Measurements from ENCODE around the gene FNDC10.
"Not testable (repeated sequence)": the region's sequence is repeated elsewhere in the genome, so short reads cannot be mapped to it uniquely, and the experiment has no call there.

Gene FNDC10

DNA sequence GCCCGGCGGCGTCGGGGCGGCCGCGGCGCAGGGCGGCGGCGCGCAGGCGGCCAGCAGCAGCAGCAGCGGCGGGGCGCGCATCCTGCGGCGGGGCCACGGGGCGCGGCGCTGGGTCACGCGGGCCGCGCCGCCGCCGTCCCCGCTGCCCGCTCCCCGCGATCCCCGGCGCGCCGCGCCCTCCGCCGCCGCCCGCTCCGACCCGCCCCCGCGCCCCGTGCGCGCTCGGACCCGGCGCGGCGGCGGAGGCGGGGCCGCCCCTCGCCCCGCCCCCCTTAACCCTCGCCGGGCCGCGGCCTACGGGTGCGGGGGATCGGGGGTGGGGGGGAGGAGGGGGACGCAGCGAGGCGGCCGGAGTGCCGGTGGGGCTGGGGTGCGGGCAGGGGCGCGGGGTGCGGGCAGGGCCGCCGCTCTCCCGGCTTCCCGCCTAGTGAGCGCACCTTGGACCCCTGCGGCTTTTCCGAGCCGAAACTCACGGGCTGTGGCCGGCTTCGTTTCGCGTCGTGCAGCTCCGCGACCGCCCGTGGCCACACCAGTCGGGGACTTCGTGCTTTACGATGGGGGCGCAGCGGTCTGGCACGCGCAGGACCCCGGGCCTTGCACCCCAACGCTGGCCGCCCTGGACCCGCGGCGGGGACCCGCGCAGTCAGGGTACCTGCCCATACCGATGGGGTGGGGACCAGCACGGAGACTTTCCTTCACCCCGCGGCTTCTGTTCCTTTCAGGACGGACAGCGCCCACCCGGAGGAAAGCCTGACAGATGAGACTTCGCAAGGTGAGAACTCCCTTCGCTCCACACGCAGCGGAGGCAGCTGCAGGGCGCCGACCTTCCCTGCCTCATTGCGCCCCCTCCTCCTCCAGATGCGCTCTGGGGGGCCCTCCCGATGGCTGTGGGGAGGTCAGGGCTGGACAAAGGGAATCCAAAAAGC is at the start of gene FNDC10:
FNDC10 (minus strand) TSS at position 201 of the 926 bp plus-strand sequence; CDS start at position 81, 120 bp downstream.
- peak; percentile 38 for DNase-seq

DNA sequence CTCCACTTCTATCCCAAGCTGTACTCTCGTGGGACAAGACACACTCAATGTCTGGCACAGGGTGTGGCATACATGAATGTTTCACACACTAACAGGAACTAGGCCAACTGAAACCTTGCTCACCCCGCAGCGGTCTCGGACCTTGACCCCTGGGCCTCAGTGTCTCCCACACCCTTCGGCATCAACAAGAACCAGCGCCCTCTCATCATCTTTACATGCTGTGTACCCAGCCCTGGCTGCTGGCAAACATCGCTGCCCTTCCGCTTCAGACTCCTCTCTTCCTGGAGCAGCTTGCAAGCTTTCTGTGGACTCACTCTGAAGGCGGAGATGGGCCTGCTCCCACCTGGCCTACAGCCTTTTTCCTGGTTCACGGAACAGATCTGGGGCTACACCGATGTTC is 48.3 kb upstream of the FNDC10 start:
- not testable (repeated sequence) for DNase-seq

DNA sequence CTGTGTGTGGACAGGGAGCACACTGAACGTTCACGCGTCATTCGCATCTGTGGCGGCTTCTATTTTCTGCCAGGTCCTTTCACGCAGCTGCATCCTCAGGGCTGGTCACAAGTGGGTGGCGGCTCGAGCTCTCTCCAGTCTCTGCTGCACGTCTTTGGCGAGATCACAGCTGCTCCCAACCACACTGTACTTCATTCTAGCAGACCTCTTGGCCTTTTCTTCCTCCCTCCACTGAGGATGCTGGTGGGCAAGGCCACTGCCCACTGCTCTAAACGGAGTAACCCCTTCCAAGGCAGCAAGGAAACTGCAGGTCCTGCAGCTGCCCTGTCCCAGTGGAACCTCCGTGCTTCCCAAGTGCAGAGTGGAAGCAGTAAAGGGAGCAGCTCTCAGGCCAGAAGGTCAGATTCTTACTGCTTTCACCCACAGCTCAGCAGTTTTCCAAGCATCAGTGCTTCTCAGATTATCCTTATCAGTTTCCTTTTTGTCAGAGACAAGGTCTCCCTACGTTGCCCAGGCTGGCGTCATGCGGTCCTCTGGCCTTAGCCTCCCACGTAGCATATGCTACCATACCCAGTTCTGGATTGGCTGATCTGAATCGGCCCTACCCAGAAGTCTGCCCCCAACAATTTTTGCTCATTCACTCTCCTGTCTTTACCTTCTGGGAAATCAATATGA is 47.8 kb upstream of the FNDC10 start:
- DNase-seq, result not testable (repeated sequence)

DNA sequence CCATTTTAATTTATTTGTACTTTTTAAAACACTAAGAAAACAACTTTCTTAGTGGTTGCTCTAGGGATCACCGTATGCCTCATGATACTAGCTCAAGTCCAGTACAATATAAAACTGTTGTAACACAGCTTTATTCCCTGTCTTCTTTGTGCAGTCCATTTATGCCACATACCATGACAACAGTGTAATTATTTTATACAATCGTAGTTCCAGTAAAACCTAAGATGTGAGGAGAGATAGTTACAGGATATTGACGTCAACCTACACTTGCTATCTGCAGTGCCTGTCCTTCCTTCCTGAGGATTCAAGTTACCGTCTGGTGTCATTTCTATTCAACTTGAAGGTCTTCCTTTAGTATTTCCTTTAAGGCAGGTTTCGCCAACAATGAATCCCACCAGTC is 46.4 kb upstream of the FNDC10 start:
- DNase-seq, result not testable (repeated sequence)

DNA sequence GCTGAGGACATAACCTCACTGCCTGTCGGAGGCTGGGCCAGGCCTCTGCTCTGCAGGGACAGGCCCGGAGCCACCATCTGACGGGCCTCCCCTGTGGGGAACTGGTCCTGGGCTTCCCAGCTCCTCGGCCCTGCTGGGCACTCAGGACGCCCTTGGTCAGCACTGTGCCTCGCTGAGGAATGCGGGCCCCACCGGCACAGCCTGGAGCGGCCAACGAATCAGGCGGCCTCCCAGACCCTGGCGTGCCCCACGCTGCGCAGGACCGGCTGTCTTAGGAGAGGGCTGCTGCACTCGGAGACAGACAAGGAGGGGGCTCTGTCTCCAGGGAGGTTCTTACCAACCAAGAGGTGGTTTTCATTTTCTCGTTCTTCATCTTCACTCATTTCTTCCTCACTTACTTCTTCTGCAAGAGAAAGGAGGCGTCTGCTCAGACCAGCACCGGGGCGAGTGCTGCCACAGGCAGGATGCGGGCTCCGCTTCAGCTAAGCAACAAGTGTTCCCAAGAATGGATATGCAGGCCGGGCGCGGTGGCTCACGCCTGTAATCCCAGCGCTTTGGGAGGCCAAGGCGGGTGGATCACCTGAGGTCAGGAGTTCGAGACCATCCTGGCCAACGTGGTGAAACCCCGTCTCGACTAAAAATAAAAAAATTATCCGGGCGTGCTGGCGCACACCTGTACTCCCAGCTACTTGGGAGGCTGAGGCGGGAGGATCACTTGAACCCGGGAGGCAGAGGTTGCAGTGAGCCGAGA is 41.0 kb upstream of the FNDC10 start:
- DNase-seq, result not testable (repeated sequence)

DNA sequence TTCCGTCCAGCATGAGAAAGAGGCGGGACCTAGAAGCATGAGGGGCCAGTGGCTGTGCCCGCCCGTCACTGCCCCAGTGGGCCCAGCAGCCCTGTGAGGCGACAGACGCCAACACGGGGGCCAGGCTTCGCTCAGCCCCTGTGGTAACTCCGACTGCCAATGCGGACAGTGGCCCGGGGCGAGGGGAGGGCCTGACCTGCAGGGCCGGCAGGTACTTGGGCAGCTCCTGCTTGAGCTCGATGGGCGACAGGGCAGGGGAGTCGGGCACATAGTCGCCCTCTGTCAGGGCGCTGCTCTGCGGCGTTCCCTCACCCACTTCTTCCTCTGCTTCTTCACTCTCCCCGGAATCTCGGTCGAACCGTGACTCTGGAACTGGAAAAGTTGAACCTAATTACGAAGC is 40.1 kb upstream of the FNDC10 start:
- not testable (repeated sequence) for DNase-seq

DNA sequence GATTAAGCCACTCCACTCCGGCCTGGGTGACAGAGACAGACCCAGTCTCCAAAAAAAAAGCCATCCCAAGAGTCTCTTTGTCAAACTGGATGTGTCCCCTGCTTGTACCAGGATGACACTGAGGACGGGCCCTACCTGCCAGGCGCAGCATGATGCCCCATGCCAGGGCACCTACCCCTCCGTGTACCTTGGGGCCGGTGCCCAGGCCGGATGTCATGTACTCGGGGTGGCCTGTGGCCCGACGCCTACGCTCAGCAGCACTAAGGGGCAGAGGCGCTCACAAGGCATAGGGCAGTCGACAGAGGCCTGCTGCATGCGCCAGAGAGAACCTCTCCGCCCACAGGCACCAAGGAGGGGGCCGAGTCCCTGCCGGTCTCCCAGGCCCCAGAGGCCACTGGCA is 39.4 kb upstream of the FNDC10 start:
- DNase-seq, result not testable (repeated sequence)

DNA sequence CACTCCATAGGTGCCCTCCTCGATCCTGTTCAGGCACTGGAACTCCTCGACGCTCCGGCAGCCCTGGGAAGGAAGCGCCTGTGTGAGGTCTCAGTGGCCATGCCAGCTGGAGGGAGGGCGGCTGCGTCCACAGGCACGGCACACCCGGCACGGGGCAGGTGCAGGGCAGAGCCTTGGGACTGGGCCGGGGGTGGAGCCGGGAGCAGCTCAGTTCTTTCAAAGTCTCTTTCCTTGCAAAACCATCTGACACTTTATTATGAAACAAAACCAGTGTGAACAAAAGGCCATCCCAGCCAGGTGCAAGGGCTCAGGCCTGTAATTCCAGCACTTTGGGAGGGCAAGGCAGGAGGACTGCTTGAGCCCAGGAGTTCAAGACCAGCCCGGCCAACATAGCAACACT is 38.6 kb upstream of the FNDC10 start:
- DNase-seq, result not testable (repeated sequence)

DNA sequence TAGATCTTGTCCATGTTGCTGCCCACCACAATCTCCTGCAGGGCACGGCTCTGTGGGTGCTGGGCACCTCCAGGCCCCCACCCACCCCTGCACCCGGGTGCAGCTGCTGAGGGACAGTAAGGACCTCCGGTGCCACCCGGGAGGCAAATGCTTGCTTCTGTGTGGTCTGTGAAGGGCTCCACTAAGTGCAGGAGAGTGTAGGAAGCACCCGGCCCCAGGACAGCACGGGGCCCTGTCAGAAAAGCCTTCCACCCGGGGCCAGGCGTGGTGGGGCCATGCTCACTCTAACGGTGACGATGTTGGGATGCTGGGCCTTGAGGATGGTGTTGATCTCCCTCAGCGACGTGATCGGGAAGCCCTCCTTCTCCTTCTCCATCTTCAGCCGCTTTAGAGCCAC is 37.5 kb upstream of the FNDC10 start:
- DNase-seq, result not testable (repeated sequence)

DNA sequence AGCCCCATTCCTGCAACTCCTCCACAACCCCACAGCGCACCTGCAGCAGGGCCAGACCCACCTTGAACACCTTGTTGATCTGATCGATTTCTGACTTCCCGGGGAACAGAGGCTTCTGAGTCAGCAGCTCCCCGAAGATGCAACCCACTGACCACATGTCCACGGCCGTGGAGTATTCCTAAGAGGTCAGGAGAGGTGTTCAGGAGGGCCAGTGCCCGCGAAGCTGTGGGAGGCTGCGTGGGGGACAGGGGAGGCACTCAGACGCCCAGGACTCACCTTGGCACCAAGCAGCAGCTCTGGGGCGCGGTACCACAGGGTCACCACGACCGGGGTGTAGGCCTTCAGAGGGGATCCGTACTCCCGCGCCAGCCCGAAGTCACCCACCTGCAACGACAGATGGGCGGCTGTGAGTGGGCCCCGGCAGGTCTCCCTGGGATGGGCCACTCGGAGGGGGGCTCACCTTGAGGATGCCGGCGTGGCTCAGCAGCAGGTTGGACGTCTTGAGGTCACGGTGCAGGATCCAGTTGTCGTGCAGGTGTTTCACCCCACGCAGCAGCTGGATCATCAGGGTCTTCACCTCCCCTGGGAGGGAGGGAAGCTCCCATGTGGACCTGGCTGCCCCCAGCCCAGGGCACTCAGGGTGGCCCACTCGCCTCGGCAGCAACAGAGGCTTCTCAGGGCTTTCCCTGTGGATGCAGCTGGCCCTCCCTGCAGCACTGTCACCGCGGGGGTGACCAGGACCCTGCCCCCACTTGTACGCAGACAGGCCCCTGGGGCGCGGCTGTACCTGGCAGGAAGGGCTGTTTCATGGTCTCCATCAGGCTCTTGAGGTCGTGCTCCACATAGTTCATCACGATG is 36.9 kb upstream of the FNDC10 start:
- not testable (repeated sequence) for DNase-seq

DNA sequence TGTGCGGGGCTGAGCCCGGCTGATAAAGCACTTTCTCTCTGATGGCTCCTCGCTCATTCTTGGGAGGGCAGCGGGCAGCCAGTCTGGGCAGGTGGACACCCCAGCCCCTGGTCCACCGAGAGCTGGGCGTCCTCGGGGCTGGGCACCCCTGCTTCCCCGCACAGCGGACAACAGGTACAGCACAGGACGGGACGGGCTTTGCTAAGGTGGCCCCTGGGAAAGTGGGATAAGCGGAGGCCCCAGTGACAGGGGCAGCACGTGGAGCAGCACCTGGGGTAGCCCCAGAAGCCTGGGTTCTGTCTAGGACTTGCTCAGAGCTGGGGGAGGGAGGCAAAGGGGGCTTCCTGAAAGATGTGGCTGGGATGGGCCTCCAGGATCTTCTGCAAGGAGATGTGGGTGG is 34.7 kb upstream of the FNDC10 start:
- DNase-seq, result not testable (repeated sequence)

DNA sequence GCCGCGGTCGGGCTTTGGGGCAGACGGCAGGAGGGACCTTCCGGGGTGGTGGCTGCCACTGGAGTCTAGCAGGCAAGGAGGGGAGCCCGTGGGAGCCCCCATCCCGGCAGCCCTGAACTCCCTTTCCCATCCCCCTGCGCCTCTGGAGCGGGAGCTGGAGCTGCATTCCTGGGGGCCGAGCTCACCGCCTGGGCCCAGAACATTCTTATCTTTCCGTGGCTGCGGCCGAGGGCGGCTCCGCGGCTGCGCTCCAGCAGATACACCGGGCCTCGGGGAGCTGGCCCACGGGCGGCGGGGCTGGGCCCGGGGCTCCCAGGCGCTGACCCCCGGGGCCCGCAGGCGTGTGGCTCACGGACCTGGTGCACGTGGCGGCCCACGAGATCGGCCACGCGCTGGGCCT is 33.5 kb upstream of the FNDC10 start:
- not testable (repeated sequence) for DNase-seq

DNA sequence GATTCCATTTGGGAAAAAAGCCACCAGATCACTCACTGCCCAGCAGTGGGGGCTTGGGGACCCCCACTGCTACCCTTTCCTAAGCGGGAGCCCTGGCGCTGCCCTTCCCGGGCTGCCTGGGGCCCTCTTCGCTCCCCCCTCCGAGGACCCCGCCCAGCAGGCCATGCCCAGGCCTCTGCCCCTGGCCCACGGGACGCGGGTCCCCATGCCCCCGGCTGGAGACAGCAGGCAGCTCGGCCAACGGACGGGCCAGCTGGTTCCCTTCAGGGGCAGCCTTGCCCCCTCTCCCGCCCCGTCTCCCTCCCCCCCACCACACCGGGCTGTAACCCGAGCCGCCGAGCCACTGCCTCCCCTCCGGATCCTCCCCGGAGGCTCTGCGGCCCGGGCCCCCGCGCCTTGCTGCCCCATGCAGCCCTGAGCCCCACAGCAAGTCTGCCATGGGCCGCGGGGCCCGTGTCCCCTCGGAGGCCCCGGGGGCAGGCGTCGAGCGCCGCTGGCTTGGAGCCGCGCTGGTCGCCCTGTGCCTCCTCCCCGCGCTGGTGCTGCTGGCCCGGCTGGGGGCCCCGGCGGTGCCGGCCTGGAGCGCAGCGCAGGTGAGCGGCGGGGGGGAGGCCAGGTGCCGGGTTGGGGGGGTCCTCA is 32.0 kb upstream of the FNDC10 start, which contains the start of gene MMP23B:
MMP23B (plus strand) TSS at position 392 of the 639 bp plus-strand sequence; CDS start at position 438, 46 bp downstream.
- no peak for DNase-seq

DNA sequence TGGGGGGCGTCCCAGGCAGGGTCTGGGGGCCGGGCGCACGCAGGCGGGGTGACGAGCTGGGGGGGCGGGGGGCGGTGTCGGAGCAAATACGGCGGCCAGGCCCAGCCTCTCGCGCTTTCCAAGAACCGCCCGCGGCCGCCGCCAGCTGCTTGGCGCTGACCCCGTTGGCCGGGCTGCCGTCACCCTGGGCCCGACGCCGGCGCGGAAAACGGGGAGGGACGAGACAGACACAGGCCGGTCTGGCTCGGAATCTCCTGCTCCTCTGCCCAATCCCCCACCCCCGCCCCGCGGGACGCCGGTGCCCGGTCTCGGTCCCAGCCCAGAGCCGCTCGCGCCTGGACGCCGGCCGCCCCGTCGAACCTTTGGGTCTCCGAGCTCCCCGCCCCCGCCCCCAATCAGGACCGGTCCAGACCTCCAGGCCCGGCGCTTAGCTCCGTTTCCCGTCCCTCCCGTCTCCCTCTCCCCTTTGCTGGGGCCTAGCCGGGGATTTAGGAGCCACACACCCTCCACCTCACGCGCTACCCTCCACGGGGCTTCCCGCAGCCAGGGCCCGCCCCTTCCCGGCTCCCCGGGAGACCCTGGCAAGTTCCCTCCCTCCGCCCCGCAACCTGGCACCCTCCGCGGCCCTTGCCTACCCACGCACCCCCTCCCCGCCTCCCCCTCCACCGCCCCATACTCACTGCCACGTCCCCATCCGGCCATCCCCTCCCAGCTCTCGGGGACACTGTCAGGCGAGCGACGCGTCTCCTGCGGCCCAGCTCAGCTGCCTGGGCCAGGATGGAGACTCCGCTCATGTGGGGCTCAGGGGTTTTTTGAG is 31.2 kb upstream of the FNDC10 start:
- peak; percentile 37 for DNase-seq

DNA sequence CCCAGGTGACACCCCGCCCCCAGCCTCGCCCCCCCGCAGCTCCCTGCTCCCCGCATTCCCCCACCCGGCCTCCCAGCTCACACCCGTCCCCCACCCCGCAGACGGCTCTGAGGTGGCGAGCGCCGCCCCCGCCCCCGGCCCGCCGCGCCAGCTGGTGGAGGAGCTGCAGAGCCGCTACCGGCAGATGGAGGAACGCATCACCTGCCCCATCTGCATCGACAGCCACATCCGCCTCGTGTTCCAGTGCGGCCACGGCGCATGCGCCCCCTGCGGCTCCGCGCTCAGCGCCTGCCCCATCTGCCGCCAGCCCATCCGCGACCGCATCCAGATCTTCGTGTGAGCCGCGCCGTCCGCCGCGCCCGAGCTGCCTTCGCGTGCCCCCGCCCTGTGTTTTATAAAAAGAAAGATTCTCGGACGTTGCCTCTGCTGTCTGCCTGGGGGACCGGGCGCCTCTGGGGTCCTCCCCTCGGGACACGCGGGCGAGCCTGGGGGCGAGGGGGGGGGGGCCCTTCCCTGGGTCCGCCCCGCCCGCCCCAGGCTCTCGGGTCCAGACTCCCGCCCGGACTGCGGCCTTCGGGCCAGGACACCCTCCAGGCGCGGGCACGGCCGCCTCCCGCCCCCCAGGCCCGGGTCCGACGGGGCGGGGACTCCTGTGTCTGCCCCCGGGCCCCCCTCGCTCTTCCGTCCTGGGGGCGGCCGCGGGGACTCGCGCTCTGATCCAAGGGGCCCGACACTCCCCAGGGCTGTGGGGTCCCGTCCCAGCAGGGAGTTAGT is 30.4 kb upstream of the FNDC10 start:
- peak; percentile 95 for DNase-seq

DNA sequence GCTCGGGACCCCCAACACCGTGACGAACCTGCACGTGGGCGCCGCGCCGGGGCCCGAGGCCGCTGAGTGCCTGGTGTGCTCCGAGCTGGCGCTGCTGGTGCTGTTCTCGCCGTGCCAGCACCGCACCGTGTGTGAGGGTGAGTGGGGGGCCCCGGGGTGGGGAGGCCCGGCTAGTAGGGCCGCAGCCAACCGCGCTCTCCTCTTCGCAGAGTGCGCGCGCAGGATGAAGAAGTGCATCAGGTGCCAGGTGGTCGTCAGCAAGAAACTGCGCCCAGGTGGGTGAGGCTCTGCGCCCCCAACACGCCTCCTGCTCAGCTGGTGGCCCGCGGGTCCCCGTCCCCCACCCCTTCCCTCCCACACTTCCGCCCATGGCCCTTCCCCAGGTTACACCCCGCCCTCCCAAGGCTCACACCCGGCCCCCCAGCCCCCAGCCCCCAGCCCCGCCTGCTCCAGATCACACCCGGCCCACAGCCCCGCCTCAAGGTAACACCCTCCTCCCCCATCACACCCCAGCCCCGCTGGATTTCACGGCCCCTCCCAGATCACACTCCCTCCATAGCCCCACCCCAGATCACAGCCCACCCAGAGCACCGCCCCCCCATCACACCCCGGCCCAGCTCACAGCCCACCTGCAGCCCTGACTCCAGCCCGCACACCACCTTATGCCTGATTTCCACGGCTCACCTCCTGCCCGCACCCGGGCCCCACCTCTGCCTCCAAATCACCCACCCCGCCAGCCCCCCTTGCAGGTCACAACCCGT is 29.7 kb upstream of the FNDC10 start:
- peak; percentile 86 for DNase-seq

DNA sequence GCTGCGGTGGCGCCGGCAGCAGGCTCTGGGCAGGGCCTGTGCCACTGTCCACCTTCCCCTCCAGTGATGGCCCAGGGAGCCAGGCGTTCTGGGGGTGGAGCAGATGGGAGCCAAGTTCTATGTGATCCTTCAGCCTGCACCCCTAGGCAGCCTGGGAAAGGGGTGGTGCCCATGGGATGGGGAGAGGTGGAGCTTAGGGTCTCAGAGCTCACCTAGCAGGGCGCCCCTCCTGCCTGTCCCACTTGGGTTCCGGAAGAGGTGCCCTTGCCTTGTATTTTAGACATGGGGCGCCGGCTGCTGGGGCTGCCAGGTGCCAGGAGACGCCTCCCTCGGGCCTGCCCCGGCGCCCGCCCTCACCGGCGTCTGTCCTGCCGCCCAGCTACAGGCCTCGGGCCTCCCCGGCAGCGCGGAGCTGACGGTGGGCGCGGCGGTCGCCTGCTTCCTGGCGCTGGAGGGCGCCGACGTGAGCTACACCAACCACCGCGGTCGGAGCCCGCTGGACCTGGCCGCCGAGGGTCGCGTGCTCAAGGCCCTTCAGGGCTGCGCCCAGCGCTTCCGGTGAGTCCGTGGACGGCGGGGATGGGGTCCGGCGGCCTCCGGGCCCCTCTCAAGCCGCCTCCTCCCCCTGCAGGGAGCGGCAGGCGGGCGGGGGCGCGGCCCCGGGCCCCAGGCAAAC is 29.0 kb upstream of the FNDC10 start:
- DNase-seq, result peak; percentile 57
